ENCODE data around the gene PDCD4. TPM values are rescaled to one million over a fixed set of nuclear protein-coding genes. Genes with fewer than 3 reads are reported as not detected.

The PDCD4 gene
- total RNA-seq, 1 donor from 2014 or later, result 46.9 TPM

DNA sequence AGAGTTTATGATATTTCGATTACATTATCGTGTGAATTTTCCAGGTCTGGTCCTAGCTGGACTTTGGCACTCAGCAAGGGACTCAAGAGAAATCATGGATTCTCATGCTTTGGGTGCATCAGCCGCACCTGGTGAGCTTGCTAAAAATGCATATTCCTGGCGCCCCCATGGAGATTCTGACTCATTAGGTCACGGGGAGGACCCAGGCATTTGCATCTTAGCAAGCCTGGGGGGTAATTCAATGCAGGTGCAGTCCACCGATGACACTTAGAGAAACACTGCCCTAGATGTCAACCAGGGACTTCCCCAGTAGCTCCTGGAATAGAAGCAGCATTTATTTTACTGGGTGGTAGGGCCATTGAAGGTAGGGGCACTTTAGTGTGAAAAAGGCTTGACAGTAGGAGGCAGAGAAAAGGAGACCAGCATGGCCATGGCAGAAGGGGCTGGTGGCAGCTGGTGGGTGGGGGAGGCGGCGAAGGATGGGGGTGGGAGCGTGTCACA lies 29.9 kb upstream of the PDCD4 start:
- FAIRE-seq (no peak), DNase-seq (ENCODE audit: low spot score in 2 of 2) (no peak)

DNA sequence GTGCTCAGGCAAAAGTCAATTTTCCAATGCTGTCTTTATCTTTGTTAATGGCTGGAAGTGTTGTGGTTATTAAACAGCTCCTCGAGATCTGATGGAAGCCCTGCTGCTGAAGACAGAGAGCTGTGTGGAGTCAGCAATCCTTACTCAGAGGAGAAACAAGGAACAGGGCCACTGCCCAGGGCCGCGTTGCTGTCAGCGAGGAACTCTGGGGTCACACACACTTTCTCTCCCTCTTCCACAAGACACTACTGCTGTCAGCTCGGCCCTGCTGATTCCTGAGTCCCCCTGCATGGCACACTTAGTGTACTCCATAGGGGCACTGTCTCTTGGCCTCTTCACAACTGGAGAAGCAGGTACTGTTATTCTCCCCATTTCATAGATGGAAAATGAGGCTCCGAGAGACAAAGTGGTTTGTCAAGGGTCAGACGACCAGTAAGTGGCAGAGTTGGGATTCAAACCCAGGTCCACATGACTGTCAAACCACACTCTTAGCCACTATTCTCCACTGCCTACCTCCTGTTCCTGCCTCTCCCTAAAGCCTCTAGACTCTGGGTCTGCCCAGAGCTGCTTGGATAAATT lies 29.3 kb upstream of the PDCD4 start:
- no peak for DNase-seq (ENCODE audit: low spot score in 2 of 2)
- FAIRE-seq, result no peak

DNA sequence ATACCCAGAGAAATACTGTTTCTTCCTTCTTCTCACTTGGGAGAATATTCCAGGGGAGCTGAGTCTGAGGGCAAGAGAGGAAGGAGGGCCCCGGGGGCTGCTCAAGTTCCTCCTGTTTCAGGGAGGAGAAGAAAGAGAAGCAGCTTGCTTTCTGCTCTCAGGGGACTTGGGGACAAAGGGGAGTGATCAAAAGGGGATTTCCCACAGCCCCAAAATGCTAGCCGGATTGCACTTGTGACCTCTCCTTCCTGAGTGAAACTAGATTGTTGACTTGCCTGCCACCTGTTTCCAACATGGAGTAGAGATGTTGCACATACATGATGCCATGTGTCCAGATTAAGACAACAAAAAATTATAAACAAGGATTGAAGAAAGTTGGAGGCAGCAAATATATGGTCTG lies 28.7 kb upstream of the PDCD4 start:
- DNase-seq (ENCODE audit: low spot score in 2 of 2) (no peak), FAIRE-seq (no peak)

DNA sequence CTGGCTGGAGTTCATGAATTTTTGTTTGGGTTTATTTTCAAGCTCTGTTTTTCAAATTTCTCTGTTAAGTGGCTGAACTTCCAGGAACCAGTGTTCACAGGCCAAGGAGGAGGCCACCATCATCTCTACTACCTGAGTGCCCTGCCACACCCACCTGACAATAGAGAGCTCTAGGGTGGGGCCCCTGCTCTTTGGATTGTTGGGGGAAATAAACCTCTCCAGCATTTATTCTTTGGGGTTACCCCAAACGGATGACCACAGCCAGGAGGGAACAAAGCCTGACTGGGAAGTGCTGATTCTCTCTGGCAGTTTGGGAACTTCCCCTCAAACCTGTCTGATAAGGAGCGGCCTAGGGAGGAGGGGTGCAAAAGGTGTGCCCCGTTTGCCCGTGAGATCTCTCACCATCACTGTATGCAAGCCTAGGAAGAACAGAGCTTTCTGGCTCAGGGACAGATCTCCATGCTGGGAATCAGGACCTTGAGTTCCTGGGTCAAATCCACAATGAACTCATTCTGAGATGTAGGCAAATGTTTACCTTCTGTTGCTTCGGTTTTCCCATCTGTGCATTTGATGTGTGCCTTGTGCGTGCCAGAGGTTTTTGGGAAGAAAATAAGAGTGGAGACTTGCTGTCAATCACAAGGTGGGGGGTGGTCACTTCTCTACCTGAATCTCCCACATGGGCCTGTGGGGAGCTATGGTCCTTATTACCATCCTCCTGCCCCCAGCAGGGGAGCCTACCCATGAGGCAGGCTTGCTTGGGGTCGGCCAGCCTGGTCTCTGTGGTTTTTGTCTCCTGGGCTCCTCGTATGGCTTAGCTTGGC lies 27.7 kb upstream of the PDCD4 start:
- DNase-seq (ENCODE audit: low spot score in 2 of 2), result no peak
- no peak for FAIRE-seq

DNA sequence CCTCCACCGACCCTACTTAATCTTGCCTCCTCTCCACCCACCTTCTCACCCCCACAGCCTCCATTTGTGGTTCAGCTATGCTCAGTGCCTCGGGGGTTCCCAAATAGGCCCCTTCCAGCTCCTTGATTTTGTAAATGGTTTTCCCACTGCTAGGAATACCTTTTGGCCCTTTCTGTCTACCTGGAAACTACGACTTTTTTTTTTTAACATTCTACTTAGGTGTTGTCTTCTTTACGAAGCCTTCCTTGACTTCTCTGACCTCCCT lies 27.2 kb upstream of the PDCD4 start:
- no peak for DNase-seq (ENCODE audit: low spot score in 2 of 2)
- no peak for FAIRE-seq

DNA sequence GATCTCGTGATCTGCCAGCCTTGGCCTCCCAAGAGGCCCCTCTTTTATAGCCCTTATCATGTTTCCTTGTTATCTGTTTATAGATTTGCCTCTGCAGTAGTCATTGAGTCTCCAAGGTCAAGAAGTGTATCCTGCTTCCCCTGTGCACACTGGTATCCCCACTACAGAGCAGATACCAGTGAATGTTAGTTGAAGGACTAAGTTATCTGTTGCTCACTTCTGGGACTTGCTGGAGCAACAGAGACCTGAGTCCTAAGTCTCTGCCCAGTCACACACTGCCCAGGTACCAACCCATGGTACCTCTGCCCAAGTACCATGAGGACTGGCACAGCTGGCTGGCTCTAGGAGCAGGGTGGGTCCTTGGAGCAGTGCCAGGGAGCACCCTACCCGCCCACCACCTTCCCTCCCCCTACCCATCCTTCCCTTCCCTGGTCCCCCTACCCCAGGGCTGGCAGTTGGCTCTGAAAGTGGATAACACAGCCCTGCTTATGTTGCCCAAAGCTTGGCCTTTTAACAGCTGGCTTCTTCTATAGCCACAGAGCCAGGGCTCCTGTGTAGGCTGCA lies 26.5 kb upstream of the PDCD4 start:
- FAIRE-seq (no peak), DNase-seq (ENCODE audit: low spot score in 2 of 2) (no peak)

DNA sequence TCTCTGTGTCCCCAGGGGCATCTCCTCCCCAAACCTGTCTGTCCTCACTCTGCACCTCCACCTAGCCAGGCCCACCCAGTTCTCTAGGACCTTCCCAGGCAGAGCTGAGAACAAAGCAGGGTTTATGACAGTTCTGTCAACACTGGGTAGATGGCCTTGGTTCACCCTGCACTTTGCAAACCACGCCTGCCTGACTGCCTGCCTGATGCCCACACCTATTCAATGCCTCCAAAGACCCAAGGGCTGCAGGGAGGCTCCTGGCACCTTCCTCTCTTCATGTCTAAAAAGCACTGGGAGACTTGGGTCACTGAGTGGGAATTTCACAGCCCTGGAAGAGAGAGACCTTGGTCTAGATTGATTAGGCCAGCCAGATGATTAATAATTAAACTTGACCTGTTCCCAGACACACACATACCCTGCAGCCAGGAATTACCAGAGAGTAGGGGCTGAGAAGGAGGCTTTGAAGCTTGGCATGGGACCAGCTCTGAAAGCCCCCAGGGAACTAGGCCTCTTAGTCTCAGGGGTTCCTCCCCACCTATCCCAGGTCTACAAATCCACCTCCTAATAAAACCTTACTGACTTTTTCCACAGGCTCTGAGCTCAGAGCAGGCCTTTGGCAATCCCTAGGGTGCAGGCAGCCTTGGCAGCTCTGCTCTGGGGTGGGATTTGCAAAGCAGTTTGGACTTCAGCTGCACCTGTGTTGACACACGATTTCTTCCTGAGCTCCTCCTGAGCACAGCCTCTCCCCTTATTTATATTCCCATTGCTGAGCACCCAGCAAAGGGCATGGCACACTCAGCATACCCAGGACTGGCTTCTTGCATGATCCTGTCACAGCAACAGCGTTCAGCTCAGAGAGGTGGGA lies 25.7 kb upstream of the PDCD4 start:
- FAIRE-seq (no peak), DNase-seq (ENCODE audit: low spot score in 2 of 2) (no peak)

DNA sequence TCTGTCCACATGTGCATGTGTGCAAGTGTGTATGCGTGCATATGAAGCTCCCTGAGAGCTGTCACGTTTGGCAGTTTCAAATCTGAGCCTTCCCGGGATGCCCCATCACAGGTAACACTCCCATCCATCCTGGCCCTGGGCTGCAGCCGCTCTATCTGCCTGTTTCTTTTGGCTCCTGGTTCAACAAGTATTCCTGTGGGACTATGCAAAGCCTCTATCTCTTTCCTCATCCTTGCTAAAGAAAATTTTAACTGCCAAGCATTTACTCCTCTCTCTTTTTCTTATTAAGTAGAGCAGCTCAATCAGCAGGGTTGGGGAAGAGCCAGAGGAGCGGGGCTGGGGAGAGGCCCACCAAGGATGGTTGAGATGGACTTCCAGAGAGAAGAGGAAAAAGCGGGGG lies 24.4 kb upstream of the PDCD4 start:
- FAIRE-seq (no peak), DNase-seq (ENCODE audit: low spot score in 2 of 2) (no peak)

DNA sequence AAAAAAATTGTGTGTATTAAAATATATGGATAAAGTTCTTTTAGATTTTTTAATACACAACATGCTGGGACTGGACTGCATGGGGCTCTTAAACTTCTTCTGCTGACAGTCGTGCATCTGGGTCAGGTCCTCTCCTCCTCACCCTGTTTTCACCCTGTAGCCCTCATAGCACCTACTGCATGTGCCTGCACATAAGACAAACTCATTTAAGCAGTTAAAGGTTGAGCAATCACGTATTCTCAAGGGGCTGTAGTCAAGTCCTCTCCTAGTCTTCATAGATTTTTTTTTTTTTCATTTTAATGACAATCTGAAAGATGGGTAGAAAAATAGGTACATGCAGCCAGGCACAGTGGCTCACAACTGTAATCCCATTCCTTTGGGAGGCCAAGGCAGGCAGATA lies 23.6 kb upstream of the PDCD4 start:
- DNase-seq (ENCODE audit: low spot score in 2 of 2), result no peak

DNA sequence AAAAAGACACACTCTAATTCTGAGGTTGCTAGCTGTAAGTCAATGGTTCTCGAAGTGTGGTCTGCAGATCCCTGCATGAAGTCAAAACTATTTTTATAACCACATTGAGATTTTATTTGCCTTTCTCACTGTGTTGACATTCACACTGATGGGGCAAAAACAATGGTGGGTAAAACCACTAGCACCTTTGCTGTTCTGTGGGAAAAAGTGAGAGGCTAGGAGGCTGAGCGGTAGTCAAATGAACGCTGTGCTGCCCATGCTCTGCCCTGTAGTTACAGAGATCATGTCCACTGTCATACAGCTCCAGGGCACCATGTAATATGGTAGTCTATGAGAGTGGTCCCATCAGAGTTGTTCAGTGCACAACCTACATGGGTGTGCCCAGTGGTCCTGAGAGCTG lies 21.6 kb upstream of the PDCD4 start:
- DNase-seq (ENCODE audit: low spot score in 2 of 2), result no peak
- no peak for FAIRE-seq

More for the DNA sequence above, 23.6 kb upstream of the PDCD4 start:
- FAIRE-seq, result no peak

DNA sequence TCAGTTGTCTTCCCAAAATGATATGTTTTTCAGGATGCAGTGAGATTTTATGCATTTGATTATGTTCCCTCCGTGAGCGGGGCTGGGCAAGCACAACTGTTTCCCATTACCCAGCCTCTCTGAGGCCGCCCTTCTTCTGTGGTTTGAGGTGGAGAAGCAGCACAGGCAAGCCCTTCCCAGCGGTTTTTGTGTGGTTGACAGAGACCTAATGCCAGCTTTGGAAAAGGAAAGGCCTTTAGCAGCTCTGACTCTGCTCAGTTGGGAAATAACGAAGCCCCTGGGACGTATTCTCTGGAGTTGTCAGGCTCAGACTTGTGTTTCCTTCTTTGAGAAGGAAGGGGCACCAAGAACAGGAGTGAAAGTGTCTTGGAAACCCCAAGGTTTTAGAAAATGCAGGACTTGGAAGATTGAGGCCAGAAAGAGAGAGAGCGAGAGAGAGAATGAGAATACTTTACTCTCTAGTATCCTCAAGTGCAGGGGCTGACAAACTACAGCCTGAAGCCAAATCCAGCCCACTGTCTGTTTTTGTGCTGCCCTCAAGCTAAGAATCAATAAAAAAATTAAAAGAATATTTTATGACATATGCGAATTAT lies 20.6 kb upstream of the PDCD4 start:
- FAIRE-seq (no peak), DNase-seq (ENCODE audit: low spot score in 2 of 2) (no peak)

DNA sequence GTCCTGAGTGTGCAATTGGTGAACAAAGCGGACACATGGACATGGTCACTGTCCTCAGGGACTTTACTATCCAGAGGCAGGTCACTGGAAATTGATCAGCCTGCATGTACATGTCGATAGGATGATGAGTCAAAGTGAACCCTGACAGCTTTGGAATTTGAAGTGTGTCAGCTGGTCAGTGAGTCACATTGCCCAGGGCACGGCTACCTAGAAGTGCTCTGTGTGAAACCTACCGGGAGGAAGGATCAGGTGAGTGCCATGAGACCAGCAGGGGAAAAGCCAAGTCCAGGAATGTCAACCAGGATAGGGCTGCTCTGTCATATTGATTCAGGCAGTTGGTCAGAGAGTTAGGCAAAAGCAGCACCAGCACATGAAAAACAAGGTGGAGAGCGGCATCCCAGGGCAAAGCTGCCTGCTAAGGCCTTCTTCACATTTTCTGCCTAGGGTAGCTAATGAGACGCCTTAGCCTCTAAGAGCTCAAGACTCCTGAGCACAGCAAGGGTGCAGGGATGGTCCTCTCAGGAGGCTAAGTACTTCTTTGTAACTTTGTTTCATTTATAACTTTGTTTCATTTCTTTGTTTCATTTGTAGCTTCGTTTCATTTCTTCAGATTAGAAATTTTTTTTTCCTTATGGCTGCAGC lies 19.4 kb upstream of the PDCD4 start:
- DNase-seq (ENCODE audit: low spot score in 2 of 2) (no peak), FAIRE-seq (no peak)

DNA sequence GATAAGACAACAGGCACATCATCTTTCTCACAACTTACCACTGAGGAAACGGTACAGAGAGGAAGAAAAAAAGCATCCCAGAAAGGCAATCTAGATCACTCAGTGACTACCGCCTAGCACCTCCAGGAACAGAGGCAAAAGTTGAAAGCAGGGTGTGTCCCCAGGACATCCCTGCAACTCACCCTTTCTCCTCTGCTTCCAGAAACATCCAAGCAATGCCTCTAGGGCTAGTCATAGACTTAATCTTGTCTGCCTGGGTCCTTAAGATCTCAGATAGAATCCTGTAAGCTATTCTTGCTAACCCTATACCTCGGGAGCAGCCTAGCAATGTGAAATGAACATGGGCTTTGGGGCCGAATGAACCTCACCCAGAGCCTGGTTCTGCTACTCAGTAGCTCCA lies 18.8 kb upstream of the PDCD4 start:
- FAIRE-seq (no peak), DNase-seq (ENCODE audit: low spot score in 2 of 2) (no peak)

DNA sequence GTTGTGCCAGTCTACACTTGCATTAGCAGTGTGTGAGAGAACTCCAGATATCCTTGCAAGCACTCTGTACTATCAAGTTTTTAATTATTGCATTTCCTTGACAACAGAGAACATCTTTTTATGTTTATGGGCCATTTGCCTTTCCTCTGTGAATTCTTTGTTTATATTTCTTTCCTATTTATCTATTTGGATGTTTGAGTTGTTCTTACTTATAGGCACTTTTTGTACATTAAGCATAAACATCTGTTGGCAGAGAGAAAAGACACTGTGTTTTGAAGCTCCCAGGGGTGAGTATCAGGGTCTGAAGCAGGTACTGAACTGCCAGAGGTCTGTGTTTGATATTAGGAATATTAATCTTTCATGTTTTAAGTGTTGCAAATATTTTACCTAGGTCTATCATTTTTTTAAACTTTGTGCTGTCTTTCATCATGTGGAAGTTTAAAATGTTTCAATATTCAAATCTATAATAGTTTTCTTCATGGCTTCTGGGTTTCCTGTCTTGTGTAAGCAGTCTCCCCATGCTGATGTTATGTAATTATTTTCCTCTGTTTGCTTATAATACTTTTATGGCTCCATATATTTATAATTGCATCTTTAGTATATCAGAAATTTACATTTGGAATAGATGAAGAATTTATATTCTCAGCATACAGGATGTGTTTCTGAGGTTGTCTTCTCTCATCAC lies 17.7 kb upstream of the PDCD4 start:
- no peak for DNase-seq (ENCODE audit: low spot score in 2 of 2)
- no peak for FAIRE-seq

DNA sequence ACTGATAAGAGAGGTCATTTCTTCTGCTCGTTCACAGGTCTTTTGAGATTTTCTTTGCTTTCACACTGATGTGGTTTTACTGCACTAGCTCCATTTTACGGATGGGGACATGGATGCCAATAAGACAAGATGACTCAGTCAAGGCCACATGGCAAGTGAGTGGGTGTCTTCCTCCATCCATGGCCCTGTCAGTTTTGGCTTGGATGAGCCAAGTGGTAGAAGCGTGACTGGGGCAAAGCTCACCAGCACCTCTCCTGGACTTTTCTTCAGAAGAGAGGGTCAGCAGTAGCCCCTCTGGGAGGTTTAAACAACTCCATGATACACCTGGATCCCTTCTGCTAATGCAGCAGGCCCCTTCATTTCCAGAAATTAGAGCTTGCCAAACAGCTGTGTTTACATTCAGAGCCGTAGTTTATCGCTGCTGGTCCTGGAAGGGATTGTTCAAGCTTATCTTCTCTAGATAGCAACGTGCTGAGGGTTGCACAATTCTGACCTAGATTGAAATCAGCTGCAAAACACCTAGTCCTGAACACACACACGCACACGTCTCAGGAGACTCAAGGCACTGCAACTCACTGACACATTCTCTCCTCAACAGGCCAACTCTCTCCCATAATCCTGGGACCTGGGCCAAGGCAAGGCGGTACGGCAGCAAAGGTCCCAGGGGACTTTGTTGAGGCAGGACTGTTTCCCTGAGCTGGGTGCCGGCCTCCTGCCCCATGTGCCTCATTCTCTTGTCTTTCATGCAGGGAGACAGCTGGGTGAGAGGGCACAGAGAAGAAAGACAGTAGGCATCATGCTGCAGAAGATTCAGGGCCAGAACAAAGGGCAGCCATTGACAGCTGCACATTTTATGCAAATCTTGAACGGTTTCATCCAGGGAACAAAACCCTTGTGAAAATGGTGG lies 14.2 kb upstream of the PDCD4 start:
- FAIRE-seq, result no peak
- DNase-seq (ENCODE audit: low spot score in 2 of 2), result no peak

DNA sequence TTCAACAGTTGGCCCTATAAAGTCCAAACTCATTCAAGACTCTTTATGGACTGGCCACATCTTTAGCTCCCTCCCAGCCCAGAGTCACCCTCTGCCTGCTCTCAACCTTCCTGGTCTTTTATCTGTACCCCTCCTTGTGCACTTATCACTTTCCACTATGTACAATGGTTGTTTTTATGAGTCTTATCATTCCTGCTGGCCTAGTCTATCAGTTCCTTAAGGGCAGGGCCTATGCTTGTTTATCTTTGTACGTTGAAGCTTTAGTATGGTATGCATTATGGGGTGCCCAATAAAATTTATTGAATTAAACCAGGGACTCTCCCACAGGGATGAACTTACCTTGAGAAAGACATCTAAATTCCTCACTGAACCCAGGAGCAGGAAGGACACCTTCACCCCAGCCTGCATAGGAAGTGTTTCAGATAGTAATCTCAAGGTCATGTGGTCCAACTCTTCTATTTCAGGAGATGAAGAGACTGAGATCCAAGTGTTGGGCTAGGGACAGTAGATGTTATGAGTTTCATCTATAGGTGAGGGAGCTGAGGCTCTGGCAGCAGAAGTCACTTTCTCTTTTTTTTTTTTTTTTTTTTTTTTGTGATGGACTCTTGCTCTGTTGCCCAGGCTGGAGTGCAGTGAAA lies 13.3 kb upstream of the PDCD4 start:
- FAIRE-seq, result no peak
- DNase-seq (ENCODE audit: low spot score in 2 of 2), result no peak

DNA sequence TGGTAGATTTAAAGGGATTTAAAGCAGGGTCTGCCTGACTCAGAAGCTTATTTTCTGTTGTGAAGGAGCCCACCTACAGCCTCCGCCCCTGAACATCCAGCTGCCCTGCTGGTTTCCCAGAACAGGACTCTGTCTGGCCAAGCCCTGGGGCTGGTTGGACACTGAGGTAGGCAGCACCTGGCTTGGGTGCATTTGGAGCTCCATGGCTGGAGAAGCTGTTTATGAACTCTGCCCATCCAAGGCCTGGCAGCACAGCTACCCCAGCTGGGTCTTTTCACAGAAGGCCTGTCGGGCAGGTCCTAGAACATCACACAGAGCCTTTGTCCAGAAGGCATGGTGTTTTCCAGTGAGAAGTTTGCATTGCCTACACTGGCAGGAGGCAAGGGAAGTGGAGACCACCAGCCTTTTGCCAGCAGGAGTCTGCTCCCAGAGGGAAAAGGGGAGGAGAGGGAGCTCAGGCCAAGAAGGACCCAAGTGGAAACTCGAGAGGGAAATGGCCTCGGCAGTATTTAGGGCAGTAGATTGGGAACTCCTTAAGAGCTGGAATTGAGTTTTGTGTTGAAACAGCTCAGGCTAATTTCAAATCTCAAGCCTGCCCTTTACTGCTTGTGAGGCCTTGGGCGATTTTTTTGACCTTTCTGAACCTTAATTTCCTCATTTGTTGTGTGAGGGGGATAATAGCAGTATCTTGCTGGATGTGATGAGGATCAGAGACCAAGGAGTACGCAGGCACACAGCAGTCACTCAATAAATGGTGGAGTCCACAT lies 12.3 kb upstream of the PDCD4 start:
- DNase-seq (ENCODE audit: low spot score in 2 of 2) (no peak), FAIRE-seq (no peak)
